Left cardiac atrium (tissue), 4 donors: ENCODE results near the gene MCOLN1. TPM values are rescaled to one million over a fixed set of nuclear protein-coding genes. Genes with fewer than 3 reads are reported as not detected.

Source experiments
- ATAC-seq, 2 donors: fragments of 200-7000 bp; cut with Tn5 transposase; one replicate each; pipeline ENCODE4 v1.9.1; 2020; ENCODE audit warnings: mild to moderate bottlenecking in 2 of 2, moderate library complexity in 2 of 2
- DNase-seq: peaks from one replicate; pipeline ENCODE4 v3.0.0-alpha.2; 2020
- intact Hi-C, 2 donors: fragments of 100-400 bp; cut with DNase I; formaldehyde crosslinking; loops; one replicate each; pipeline versions ENCODE4 v1.14.1 to v1.15.1; 2022 to 2023
- total RNA-seq, 2 donors: library from RNA; stranded (reverse); fragmentation: NEBNext Ultra II Directional; extraction: Animal tissue kit (Norgen Biotek cat#: 25700); gene quantifications; one replicate each; pipeline ENCODE4 v1.2.1, GENCODE V29; 2021
- donor health status: DM: no; HTN: yes; CAD: no.
- donor health status: DM: no; HTN: yes; CAD: no; lungs with severe emphysema.
- donor health status: DM: yes; HTN: yes; CAD: no.
- donor health status: Dilated cardiomyopathy.

MCOLN1 gene
- total RNA-seq, 2 donors from 2014 or later = 21.2 to 25.0 TPM

DNA sequence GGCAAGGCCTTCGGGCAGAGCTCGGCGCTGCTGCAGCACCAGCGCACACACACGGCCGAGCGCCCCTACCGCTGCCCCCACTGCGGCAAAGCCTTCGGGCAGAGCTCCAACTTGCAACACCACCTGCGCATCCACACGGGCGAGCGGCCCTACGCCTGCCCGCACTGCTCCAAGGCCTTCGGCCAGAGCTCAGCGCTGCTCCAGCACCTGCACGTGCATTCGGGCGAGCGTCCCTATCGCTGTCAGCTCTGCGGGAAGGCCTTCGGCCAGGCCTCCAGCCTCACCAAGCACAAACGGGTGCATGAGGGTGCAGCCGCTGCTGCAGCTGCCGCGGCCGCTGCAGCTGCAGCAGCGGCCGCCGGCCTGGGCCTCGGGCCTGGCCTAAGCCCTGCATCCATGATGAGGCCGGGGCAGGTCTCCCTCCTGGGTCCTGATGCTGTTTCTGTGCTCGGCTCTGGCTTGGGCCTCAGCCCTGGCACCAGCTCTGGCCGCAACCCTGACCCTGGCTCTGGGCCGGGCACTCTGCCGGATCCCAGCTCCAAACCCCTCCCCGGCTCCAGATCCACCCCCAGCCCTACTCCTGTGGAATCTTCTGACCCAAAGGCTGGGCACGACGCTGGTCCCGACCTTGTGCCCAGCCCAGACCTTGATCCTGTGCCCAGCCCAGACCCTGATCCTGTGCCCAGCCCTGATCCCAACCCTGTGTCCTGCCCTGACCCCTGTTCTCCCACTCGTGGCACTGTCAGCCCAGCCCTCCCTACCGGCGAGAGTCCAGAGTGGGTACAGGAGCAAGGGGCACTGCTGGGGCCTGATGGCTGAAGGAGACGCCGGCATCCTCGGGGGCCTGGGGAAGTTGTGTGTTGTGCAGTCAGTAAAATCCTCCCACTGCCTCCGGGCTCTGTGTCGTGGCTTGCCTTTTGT is 2.0 kb upstream of the MCOLN1 start:
- intact Hi-C loops = loop anchor here in 1 of 2 donors (10.0 kb wide), 1 partner anchor 126 kb away; no protein-coding TSS in a partner anchor
- ATAC-seq (no peak), DNase-seq (no peak)

DNA sequence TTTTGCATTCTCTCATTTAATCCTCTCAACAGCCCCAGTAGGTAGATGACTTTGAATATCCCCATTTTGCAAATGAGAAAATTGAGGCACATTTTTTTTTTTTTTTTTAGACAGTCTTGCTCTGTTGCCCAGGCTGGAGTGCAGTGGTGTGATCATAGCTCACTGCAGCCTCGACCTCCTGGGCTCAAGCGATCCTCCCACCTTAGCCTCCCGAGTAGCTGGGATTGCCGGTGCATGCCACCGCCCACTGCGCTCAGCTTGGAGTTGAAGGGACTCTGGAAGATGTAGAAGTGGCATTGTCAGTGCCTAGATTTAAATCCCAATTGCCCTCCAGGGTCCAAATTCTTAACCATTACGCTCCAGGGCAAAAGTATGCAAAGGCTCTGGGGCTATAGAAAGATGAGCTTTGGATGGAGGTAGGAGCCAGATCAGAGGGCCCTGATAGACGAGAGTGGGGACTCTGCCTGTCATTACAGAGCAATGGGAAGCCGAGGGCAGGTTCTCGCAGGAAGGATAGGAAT is 813 bp upstream of the MCOLN1 start:
- DNase-seq = no peak
- intact Hi-C loops = loop anchor here in 1 of 2 donors (10.0 kb wide), 1 partner anchor 127 kb away; no protein-coding TSS in a partner anchor
- ATAC-seq = no peak

DNA sequence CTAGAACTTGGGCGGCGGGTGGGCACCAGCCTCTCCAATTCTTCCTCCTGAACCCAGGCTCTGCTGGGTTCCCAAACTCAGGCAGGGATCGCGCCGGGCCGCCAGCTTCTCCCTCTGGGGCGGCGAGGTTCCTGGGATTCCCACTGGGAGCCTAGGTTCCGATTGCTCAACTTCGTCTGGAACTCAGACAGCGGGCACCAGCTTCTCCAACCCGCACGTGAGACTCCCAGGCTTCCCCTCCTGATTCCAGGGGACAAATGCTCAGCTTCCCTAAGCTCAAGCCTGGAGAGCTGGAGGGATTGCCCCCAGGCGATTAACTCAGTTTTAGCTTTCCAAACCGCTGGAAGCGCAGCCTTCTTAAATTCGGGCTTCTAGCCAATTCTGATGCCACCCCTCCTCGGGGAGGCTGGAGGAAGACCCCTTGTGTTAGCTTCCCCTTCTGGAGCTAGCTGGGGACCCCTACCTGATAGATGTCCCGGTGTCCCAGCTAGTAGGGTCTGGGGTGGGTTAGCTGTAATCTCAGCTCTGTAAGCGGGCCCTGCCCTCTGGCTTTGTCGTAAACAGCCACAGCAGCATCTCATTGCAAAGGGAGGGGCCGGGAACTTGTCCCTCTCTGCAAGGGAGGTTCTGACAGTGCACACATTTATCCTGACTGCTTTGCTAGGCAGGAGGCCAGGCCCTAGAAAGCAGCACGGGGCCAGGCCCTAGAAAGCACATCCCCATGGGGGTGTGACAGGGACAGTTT is 671 bp downstream of the MCOLN1 start:
- ATAC-seq (peak in 1 of 2 donors; percentile 9), DNase-seq (no peak)
- intact Hi-C loops = loop anchor here in 1 of 2 donors (10.0 kb wide), 1 partner anchor 128 kb away; no protein-coding TSS in a partner anchor

DNA sequence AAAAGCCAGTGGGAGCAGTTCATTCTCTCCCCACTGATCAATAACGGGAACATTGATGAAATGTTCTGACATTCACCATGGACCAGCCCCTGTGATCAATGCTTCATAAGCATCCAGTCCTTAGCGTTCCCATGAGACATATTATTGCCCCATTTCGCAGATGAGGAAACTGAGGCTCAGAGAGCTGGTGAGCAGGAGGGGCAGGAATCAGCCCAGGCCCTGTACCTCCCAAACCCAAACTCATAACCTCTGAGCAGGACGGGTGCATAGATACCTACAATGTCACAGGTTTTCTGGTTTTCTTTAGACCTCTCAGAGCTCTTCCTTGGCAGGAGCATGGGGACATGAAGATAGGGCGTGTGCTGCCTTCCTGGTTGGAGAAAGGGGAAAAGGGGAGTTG is 2.1 kb downstream of the MCOLN1 start:
- ATAC-seq (no peak), DNase-seq (no peak)
- intact Hi-C loops = loop anchor here in 1 of 2 donors (10.0 kb wide), 1 partner anchor 130 kb away; no protein-coding TSS in a partner anchor

DNA sequence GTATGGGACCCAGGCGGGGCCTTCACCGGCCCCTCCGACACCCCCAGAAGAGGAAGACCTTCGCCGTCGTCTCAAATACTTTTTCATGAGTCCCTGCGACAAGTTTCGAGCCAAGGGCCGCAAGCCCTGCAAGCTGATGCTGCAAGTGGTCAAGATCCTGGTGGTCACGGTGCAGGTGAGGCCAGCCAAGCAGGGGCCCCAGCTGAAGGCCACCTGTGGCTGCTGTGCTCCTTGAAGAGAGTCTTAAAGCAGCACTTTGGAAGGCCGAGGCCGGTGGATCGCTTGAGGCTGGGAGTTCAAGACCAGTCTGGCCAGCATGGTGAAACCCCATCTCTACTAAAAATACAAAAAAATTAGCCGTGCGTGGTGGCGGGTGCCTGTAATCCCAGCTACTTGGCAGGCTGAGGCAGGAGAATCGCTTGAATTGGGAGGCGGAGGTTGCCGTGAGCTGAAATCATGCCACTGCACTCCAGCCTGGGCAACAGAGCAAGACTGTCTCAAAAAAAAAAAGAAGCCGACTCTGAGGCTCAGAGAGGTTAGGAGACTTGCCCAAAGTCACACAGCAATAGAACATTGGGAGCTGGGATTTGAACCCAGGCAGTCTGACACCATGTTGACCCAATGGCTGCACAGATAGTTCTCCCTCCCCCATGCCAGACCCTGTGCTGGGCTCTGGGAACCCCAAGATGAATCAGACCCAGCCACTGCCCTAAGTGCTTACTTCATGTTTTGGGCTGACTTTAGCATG is 2.7 kb downstream of the MCOLN1 start:
- ATAC-seq = no peak
- intact Hi-C loops = loop anchor here in 1 of 2 donors (10.0 kb wide), 1 partner anchor 130 kb away; no protein-coding TSS in a partner anchor

DNA sequence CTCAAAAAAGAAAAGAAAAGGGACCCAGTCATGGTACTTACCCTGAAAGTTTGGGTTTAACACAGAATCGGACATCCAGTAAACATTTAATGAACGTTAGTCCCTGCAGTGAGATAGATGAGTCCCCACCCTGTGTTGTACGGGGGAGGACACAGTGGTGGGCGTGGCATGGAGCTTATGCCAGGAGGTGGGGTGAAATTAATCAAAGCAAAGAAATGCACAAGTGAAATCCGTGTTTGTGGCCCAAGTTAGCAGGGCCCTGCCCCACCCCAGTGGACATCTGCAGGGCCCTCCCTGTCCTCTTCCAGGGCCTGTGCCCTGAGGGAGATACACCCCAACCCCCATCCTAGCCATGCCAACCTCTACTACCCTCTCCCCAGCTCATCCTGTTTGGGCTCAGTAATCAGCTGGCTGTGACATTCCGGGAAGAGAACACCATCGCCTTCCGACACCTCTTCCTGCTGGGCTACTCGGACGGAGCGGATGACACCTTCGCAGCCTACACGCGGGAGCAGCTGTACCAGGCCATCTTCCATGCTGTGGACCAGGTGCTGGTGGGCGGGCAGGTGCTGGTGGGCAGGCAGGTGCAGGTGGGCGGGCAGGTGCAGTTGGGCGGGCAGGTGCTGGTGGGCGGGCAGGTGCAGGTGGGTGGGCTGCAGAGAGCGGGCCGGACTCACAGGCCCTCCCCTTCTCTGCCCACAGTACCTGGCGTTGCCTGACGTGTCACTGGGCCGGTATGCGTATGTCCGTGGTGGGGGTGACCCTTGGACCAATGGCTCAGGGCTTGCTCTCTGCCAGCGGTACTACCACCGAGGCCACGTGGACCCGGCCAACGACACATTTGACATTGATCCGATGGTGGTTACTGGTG is 3.9 kb downstream of the MCOLN1 start:
- DNase-seq (no peak), ATAC-seq (no peak)
- intact Hi-C loops = loop anchor here in 1 of 2 donors (10.0 kb wide), 1 partner anchor 131 kb away; no protein-coding TSS in a partner anchor

More for the DNA sequence above, 2.7 kb downstream of the MCOLN1 start:
- DNase-seq = no peak

DNA sequence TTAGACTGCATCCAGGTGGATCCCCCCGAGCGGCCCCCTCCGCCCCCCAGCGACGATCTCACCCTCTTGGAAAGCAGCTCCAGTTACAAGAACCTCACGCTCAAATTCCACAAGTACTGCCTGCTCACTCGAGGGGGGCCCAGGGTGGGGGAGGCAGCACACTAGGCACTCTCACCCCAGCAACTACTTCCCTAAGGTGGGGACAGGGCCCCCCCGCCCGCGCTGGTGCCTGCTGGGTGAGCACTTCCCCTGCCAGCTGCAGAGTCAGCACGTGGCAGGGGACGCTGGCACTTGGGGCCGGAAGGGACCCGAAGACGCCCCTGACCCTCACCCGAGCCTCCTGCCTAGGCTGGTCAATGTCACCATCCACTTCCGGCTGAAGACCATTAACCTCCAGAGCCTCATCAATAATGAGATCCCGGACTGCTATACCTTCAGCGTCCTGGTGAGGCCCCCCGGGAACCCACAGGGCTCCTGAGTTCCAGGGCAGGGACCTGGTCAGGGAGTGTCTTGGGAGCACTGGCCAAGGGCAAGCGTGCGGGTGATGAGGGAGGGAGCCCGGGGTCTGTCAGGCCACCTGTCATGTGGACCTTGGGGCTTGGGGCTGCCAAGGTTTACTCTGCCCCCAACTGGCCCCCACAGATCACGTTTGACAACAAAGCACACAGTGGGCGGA is 5.2 kb downstream of the MCOLN1 start:
- ATAC-seq (peak in 1 of 2 donors; percentile 27), DNase-seq (no peak)
- intact Hi-C loops = loop anchor here in 1 of 2 donors (10.0 kb wide), 1 partner anchor 133 kb away; no protein-coding TSS in a partner anchor

DNA sequence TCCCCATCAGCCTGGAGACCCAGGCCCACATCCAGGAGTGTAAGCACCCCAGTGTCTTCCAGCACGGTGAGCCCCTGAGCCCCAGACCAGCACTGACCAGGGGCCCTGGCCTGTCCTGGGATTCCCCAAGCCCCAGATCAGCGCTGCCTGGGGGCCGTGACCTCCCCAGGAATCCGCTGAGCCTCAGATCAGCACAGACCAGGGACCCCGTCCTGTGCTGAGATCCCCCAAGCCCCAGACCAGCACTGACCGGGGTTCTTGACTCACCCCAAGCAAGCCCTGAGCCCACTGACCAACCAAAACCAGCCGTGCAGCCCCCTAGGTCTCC is 5.7 kb downstream of the MCOLN1 start:
- ATAC-seq = no peak
- no peak for DNase-seq
- intact Hi-C loops = loop anchor here in 1 of 2 donors (10.0 kb wide), 1 partner anchor 133 kb away; no protein-coding TSS in a partner anchor

DNA sequence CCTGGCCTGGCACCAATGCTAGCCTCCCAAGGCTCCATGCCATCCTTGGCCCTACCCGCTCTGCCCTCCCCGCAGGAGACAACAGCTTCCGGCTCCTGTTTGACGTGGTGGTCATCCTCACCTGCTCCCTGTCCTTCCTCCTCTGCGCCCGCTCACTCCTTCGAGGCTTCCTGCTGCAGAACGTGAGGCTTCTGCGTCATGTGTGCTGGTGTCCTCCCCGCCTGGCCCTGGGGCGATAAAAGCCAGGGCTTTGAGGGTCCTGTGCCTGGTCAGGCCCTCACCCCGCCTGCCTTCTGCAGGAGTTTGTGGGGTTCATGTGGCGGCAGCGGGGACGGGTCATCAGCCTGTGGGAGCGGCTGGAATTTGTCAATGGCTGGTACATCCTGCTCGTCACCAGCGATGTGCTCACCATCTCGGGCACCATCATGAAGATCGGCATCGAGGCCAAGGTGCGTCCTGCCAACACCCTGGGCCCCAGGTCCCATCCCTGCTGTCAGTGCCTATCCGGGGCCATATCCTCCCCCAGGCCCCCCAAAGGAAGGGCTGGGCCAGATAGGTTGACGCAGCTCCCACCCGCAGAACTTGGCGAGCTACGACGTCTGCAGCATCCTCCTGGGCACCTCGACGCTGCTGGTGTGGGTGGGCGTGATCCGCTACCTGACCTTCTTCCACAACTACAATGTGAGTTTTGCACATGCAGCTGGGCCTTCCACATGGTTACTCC is 6.3 kb downstream of the MCOLN1 start:
- intact Hi-C loops = loop anchor here in 1 of 2 donors (10.0 kb wide), 1 partner anchor 134 kb away; no protein-coding TSS in a partner anchor
- ATAC-seq (no peak), DNase-seq (no peak)

DNA sequence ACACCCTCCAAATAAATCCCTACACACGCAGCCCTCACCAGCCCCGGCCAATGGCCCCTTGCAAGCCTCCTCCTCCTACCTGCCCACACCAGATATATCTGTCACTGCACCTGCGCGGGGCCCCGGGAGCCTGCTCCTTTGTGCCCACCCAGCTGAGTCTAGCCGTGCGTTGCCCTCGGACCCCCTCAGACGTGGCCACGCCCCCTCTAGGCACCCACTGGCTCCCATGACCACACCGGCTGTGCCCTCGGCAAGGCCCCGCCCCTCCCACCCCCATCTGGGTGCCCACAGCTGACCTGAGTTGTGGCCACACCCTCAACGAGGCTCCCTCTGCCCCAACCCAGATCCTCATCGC is 6.8 kb downstream of the MCOLN1 start:
- DNase-seq = no peak
- no peak for ATAC-seq
- intact Hi-C loops = loop anchor here in 1 of 2 donors (10.0 kb wide), 1 partner anchor 134 kb away; no protein-coding TSS in a partner anchor

DNA sequence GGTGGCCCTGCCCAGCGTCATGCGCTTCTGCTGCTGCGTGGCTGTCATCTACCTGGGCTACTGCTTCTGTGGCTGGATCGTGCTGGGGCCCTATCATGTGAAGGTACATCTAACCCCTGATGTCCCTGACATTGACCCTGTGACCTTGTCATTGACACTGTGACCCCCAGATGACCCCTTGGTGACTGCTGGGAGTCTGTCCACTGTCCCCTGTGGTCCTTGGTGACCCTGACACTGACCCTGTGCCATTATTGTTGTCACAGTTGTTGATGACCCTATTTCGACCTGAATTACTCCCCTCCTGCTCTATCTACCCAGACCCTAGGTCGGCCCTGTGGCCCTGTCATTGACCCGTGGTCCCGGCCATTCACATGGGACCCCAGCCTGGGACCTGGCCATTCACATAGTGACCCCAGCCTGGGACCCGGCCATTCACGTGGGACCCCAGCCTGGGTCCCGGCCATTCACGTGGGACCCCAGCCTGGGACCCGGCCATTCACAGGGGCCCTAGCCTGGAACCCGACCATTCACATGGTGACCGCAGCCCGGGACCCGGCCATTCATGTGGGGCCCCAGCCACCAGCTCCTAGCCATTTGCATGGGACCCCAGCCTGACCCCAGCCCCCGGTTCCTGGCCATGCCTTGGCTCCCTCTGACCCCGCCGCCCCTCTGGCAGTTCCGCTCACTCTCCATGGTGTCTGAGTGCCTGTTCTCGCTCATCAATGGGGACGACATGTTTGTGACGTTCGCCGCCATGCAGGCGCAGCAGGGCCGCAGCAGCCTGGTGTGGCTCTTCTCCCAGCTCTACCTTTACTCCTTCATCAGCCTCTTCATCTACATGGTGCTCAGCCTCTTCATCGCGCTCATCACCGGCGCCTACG is 7.4 kb downstream of the MCOLN1 start:
- DNase-seq = no peak
- ATAC-seq = no peak
- intact Hi-C loops = loop anchor here in 1 of 2 donors (10.0 kb wide), 1 partner anchor 135 kb away; no protein-coding TSS in a partner anchor

DNA sequence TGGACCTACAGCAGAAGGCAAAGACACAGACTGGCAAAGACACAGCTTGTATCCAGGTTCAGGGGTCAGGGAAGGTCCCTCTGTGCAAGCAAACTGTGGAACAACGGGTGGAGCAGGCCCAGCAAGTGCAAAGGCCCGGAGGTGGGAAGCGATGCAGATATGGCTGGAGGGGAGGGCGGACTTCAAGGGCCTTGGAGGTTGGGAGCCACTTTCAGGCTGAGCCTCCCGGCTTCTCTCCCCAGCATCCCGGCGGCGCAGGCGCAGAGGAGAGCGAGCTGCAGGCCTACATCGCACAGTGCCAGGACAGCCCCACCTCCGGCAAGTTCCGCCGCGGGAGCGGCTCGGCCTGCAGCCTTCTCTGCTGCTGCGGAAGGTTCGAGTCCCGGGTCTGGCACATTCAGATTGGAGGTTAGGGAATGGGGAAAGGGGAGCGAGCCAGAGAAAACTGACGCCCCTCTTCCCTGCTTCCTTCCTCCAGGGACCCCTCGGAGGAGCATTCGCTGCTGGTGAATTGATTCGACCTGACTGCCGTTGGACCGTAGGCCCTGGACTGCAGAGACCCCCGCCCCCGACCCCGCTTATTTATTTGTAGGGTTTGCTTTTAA is 11.0 kb downstream of the MCOLN1 start:
- DNase-seq = peak; percentile 86
- intact Hi-C loops = no loop called here
- ATAC-seq = peak in 1 of 2 donors; percentile 28

DNA sequence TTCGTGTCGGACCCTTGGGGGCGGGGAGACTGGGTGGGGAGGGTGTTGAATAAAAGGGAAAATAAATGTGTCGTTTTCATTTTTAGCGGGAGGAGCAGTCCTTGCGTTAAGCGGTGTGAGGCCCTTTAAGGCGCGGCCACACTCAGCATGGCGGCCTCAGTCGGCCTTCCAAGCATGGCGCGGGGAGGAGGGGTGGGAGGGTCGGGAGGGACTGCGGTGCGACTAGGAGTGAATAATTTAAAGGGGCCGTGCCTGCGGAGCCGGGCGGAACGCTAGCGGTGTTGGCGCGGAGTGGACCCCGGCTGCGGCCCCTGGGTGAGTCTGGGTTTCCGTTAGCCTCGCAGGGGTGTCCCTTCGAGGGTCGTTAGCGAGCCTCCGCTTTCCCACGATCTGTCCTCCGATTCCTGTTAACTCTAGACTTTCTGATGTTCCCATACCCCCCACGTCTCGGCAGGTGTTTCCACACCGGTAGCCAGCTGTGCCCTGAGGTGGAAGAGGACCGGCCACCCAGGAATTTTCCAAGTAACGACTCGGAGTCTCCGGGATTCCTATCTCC is 11.6 kb downstream of the MCOLN1 start:
- intact Hi-C loops = no loop called here
- ATAC-seq = peak; percentile 83 to 84

DNA sequence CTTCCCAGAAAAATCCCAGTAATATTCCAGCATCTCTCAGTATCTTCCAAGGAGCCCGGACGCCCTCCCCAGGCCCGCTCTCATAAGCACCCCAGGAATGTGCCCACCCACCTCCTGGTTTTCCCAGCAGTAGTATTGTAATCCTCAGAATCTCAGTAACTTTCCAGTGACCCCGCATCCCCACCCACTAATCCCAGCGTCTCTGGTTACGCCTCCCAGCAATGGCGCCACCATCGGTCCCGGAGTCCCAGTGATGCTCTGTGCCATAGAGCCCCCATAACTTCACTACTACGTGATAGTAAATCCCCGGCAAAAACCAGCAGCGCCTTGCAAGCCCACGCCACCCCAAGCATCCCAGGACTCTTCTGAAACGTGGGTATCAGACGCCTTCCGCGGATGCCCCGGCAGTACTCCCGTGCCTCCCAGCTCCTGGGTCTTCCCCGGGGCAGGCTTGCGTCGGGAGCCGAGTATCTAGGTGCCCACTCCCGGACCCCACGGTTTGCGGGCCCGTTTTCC is 12.2 kb downstream of the MCOLN1 start:
- intact Hi-C loops = no loop called here
- DNase-seq = peak; percentile 77
- ATAC-seq = peak; percentile 47 to 62

More for the DNA sequence above, 11.6 kb downstream of the MCOLN1 start:
- peak; percentile 89 for DNase-seq
